Vagina (tissue), 2 donors: Measurements from ENCODE around the gene ZNF407. TPM values are rescaled to one million over a fixed set of nuclear protein-coding genes. Genes with fewer than 3 reads are reported as not detected.

ENCODE experiments used
- DNase-seq, 2 donors: peaks; one replicate each; pipeline ENCODE4 v3.0.0-alpha.2; 2017; ENCODE audit errors: extremely low spot score in 2 of 2
- H3K27ac ChIP-seq: fragments of 200-600 bp; sonication (generic); one replicate; pipeline ENCODE4 v1.5.1; 2019
- H3K27me3 ChIP-seq: fragments of 200-600 bp; sonication (generic); one replicate; pipeline ENCODE4 v1.5.1; 2019
- H3K36me3 ChIP-seq, 2 donors: fragments of 200-600 bp; sonication (generic); one replicate each; pipeline ENCODE4 v1.5.1; 2017 to 2019
- H3K4me1 ChIP-seq: fragments of 200-600 bp; sonication (generic); one replicate; pipeline ENCODE4 v1.5.1; 2019
- H3K4me3 ChIP-seq, 2 donors: fragments of 200-600 bp; sonication (generic); 1 replicate in 1 of 2; 2 replicates in 1 of 2; pipeline ENCODE4 v1.5.1; 2016 to 2019
- H3K9me3 ChIP-seq: fragments of 200-600 bp; sonication (generic); one replicate; pipeline ENCODE4 v1.5.1; 2019
- CTCF ChIP-seq, 3 experiments: fragments of 450-650 bp in 2 of 3; fragments of 200-600 bp in 1 of 3; sonication (generic) in 1 of 3; IDR thresholded peaks; one replicate each; pipeline ENCODE4 v1.5.1; 2017 to 2019; ENCODE audit warnings: antibody characterized with exemption in 3 of 3, mild to moderate bottlenecking in 2 of 3, moderate library complexity in 2 of 3
- POLR2A ChIP-seq, 2 donors: fragments of 450-650 bp; IDR thresholded peaks; one replicate each; pipeline ENCODE4 v1.6.1; 2017; ENCODE audit warnings: antibody characterized with exemption in 2 of 2, mild to moderate bottlenecking in 2 of 2, moderate library complexity in 2 of 2
- POLR2AphosphoS5 ChIP-seq, 2 donors: sonication (generic); formaldehyde crosslinking; IDR thresholded peaks; one replicate each; pipeline ENCODE4 v1.9.0; 2017; ENCODE audit warnings: antibody characterized with exemption in 2 of 2, mild to moderate bottlenecking in 2 of 2, low read depth in 1 of 2; ENCODE audit not compliant: insufficient read depth in 1 of 2
- intact Hi-C: fragments of 100-400 bp; cut with DNase I; formaldehyde crosslinking; loops from one replicate; pipeline ENCODE4 v1.15.1; 2023
- total RNA-seq: library from RNA; depleted of rRNA; stranded (reverse); fragments of >200 nt; gene quantifications from one replicate; pipeline ENCODE4 v1.2.3, GENCODE V29; 2016

ZNF407 gene
- total RNA-seq, 1 donor from 2014 or later = 15.5 TPM

GRCh38 chr18:74804677-74805076 lies 207.0 kb downstream of the ZNF407 start:
- Histone ChIP-seq H3K27me3 (no peaks in the 10 kb centered on the region), H3K4me1 (no peaks in the 10 kb centered on the region), H3K36me3 (no peaks in the 10 kb centered on the region), H3K4me3 (no peak overlapping the region), H3K27ac (no peak overlapping the region), H3K9me3 (no peaks in the 10 kb centered on the region)
- intact Hi-C loops = no loop called here
- no peak for DNase-seq
- TF ChIP-seq POLR2AphosphoS5 (IDR thresholded peaks at IDR 0.05; ENCODE audit: insufficient read depth in 1 of 2, low read depth in 1 of 2) (no peak), CTCF (IDR thresholded peaks at IDR 0.05) (no peak), POLR2A (IDR thresholded peaks at IDR 0.05) (no peak)

- no peaks in the 10 kb centered on the region for H3K36me3 ChIP-seq
- H3K4me1 ChIP-seq = no peaks in the 10 kb centered on the region
- H3K4me3 ChIP-seq = no peak overlapping the region
- TF ChIP-seq POLR2A (IDR thresholded peaks at IDR 0.05) (no peak), POLR2AphosphoS5 (IDR thresholded peaks at IDR 0.05; ENCODE audit: insufficient read depth in 1 of 2, low read depth in 1 of 2) (no peak), CTCF (IDR thresholded peaks at IDR 0.05) (no peak)
- intact Hi-C loops = no loop called here
- no peak for DNase-seq
- H3K27ac ChIP-seq = no peak overlapping the region
- no peaks in the 10 kb centered on the region for H3K27me3 ChIP-seq
- H3K9me3 ChIP-seq = no peaks in the 10 kb centered on the region
Measured at GRCh38 chr18:74806073-74806472, 208.4 kb downstream of the ZNF407 start.

GRCh38 chr18:74806700-74807416 lies 209.2 kb downstream of the ZNF407 start:
- Histone ChIP-seq H3K9me3 (no peaks in the 10 kb centered on the region), H3K27me3 (no peaks in the 10 kb centered on the region), H3K4me1 (no peaks in the 10 kb centered on the region), H3K27ac (no peak overlapping the region), H3K4me3 (no peak overlapping the region), H3K36me3 (no peaks in the 10 kb centered on the region)
- DNase-seq = no peak
- intact Hi-C loops = no loop called here
- no peak for TF ChIP-seq CTCF (IDR thresholded peaks at IDR 0.05)
- peak in 1 of 2 donors; percentile 16 for TF ChIP-seq POLR2AphosphoS5 (IDR thresholded peaks at IDR 0.05; ENCODE audit: insufficient read depth in 1 of 2, low read depth in 1 of 2)

GRCh38 chr18:74817576-74817975 lies 219.9 kb downstream of the ZNF407 start:
- H3K27ac ChIP-seq = no peak overlapping the region
- H3K4me1 ChIP-seq = no peaks in the 10 kb centered on the region
- no peak for TF ChIP-seq POLR2A (IDR thresholded peaks at IDR 0.05)
- TF ChIP-seq POLR2AphosphoS5 (IDR thresholded peaks at IDR 0.05; ENCODE audit: insufficient read depth in 1 of 2, low read depth in 1 of 2) = no peak
- TF ChIP-seq CTCF (IDR thresholded peaks at IDR 0.05) = no peak
- intact Hi-C loops = no loop called here
- no peak for DNase-seq
- no peaks in the 10 kb centered on the region for H3K36me3 ChIP-seq
- no peak overlapping the region for H3K4me3 ChIP-seq
- H3K9me3 ChIP-seq = no peaks in the 10 kb centered on the region
- no peaks in the 10 kb centered on the region for H3K27me3 ChIP-seq

- Histone ChIP-seq H3K4me3 (no peak overlapping the region), H3K9me3 (no peaks in the 10 kb centered on the region), H3K4me1 (no peaks in the 10 kb centered on the region), H3K27me3 (no peaks in the 10 kb centered on the region), H3K36me3 (no peaks in the 10 kb centered on the region), H3K27ac (no peak overlapping the region)
- TF ChIP-seq POLR2AphosphoS5 (IDR thresholded peaks at IDR 0.05; ENCODE audit: insufficient read depth in 1 of 2, low read depth in 1 of 2) (no peak), CTCF (IDR thresholded peaks at IDR 0.05) (no peak)
- DNase-seq = no peak
- intact Hi-C loops = no loop called here
Measured at GRCh38 chr18:74818516-74819175, 221.0 kb downstream of the ZNF407 start.
